NB4 (cell line): ENCODE measurements around the gene FAM200A.

Experiments
- MYC ChIP-seq: IDR thresholded peaks from 2 replicates; pipeline ENCODE4 v1.6.1; 2011; ENCODE audit warnings: low read depth, low read length
- POLR2A ChIP-seq: IDR thresholded peaks from 2 replicates; pipeline ENCODE4 v1.6.1; 2011; ENCODE audit warnings: mild to moderate bottlenecking; ENCODE audit not compliant: insufficient read length; ENCODE audit errors: extremely low read depth
- TF ChIP-seq, protein P1 (sequence below): IDR thresholded peaks from one replicate; pipeline ENCODE4 v1.5.1; 2012; ENCODE audit warnings: low read depth, low read length
- TF ChIP-seq, protein P2 (sequence below): IDR thresholded peaks from 2 replicates; pipeline ENCODE4 v1.6.1; 2011; ENCODE audit warnings: low read depth, low read length

DNA sequence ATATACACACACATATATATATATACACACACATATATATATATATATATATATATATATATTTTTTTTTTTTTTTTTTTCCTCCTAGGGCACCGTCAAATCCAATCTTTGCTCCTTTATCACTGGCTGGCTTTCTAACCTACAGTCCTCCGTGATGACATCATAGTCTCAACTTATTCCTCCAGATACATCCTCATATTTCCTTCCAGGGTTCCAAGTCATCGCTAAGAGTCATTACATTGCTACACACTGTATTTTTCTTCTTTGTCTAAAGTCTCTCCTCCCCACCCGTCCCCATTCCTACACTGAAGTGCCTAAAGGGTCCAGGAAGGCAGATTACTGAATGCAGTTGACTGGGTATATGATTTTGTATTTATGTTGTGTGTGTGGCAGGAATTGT lies 1.1 kb upstream of the FAM200A start:
- TF ChIP-seq, protein P1, sequence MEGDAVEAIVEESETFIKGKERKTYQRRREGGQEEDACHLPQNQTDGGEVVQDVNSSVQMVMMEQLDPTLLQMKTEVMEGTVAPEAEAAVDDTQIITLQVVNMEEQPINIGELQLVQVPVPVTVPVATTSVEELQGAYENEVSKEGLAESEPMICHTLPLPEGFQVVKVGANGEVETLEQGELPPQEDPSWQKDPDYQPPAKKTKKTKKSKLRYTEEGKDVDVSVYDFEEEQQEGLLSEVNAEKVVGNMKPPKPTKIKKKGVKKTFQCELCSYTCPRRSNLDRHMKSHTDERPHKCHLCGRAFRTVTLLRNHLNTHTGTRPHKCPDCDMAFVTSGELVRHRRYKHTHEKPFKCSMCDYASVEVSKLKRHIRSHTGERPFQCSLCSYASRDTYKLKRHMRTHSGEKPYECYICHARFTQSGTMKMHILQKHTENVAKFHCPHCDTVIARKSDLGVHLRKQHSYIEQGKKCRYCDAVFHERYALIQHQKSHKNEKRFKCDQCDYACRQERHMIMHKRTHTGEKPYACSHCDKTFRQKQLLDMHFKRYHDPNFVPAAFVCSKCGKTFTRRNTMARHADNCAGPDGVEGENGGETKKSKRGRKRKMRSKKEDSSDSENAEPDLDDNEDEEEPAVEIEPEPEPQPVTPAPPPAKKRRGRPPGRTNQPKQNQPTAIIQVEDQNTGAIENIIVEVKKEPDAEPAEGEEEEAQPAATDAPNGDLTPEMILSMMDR = no peak
- TF ChIP-seq POLR2A (no peak), MYC (no peak)
- TF ChIP-seq, protein P2, sequence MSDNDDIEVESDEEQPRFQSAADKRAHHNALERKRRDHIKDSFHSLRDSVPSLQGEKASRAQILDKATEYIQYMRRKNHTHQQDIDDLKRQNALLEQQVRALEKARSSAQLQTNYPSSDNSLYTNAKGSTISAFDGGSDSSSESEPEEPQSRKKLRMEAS = no peak
